ENCODE data around the gene CRYGB.
"Not testable (repeated sequence)": the region's sequence is repeated elsewhere in the genome, so short reads cannot be mapped to it uniquely, and the experiment has no call there.

The CRYGB gene

GRCh38 chr2:208112273-208112745, 33.6 kb downstream of the CRYGB start:
- not testable (repeated sequence) for DNase-seq

GRCh38 chr2:208103616-208104015, 42.3 kb downstream of the CRYGB start:
- no peak for DNase-seq

- DNase-seq, result peak; percentile 28
These were observed 44.0 kb downstream of the CRYGB start for GRCh38 chr2:208101716-208102631.

GRCh38 chr2:208099682-208100470, 46.1 kb downstream of the CRYGB start:
- DNase-seq, result peak; percentile 71

GRCh38 chr2:208098701-208099100, 47.3 kb downstream of the CRYGB start:
- DNase-seq, result not testable (repeated sequence)

- DNase-seq, result no peak
These were observed 47.7 kb downstream of the CRYGB start for GRCh38 chr2:208098267-208098666.

- DNase-seq, result no peak
These were observed 48.2 kb downstream of the CRYGB start for GRCh38 chr2:208097801-208098200.

GRCh38 chr2:208097313-208097712, 48.6 kb downstream of the CRYGB start:
- DNase-seq, result no peak

- no peak for DNase-seq
These were observed 49.9 kb downstream of the CRYGB start for GRCh38 chr2:208096080-208096479.

GRCh38 chr2:208093128-208093527, 52.8 kb downstream of the CRYGB start:
- DNase-seq, result no peak
